Measurements from ENCODE around the gene COL17A1. TPM values are rescaled to one million over a fixed set of nuclear protein-coding genes. Genes with fewer than 3 reads are reported as not detected.

The COL17A1 gene
- total and polyA plus RNA-seq, 9 of the 15 experiments (the other 6 are each of a cell fraction or from before 2014, with no cell fraction given) = not detected

DNA sequence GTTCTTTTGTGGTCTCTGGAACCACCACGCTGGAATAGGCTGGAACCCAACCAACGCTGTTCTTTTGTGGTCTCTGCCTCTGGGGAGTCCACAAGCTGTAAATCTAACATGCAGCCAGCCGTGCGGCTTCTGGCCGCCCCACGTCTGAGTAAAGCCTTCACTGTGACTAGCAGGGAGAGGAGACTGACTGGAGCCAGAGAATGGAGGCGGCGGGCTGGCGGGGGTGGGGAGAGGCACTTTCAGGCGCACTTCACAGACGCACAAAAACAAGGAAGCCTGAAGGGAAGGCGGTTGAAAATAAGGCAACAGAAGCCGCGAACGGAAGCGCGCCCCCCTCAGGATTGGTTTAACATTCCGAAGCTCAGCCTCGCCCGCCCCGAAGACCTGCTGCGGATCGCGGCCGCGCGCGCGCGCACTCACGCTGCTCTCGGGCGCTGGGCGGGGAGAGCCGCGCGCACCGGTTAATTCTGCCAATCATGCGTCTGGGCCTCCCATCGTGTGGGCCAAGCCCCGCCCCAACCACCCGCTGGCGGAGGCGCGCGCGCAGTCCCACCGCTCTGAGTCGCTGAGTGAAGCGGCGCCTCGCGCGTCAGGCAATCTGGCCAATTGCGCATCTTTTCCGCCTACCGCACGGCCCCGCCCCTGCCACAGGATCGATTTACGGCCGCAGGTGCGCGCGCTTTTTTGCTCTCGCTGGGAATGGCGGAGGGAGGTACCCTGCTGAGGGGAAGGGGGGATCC lies 36.0 kb upstream of the COL17A1 start, which contains the start of gene SFR1 (continued):
- no peak for TF ChIP-seq STAT6 (CRISPR knock-in tag; IDR thresholded peaks at IDR 0.05)
- TF ChIP-seq PTRF (tag; IDR thresholded peaks at IDR 0.05) = no peak
- TF ChIP-seq TEAD1 (CRISPR knock-in tag; IDR thresholded peaks at IDR 0.05) = peak; percentile 55 to 97; a peak in 3 of 4 replicates
- peak; percentile 43; the same call in 1 of the 2 replicates for TF ChIP-seq KLF16 (IDR thresholded peaks at IDR 0.05)
- TF ChIP-seq MAX (CRISPR knock-in tag; IDR thresholded peaks at IDR 0.05) = peak; percentile 50; the same call in 1 of the 2 replicates
- TF ChIP-seq, protein P1, sequence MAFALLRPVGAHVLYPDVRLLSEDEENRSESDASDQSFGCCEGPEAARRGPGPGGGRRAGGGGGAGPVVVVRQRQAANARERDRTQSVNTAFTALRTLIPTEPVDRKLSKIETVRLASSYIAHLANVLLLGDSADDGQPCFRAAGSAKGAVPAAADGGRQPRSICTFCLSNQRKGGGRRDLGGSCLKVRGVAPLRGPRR (CRISPR knock-in tag; IDR thresholded peaks at IDR 0.05) = no peak
- TF ChIP-seq RBM25 (IDR thresholded peaks at IDR 0.05; ENCODE audit: low read depth, low read length, severe bottlenecking) = no peak
- TF ChIP-seq TAF1 (IDR thresholded peaks at IDR 0.05; ENCODE audit: control insufficient read depth, extremely low read depth, insufficient read depth, low read length, severe bottlenecking) = peak; percentile 86
- TF ChIP-seq SREBF2 (CRISPR knock-in tag; IDR thresholded peaks at IDR 0.05) = no peak
- TF ChIP-seq ZBTB33 (CRISPR knock-in tag; IDR thresholded peaks at IDR 0.05) = no peak
- TF ChIP-seq ETS1 (conservative IDR thresholded peaks at IDR 0.05; ENCODE audit: control insufficient read depth, low read depth, low read length) = peak; percentile 65
- TF ChIP-seq KDM5B (IDR thresholded peaks at IDR 0.05; ENCODE audit: insufficient replicate concordance, low read depth, low read length) = peak; percentile 72
- TF ChIP-seq POLR3G (IDR thresholded peaks at IDR 0.05; ENCODE audit: extremely low read depth, insufficient read length, insufficient replicate concordance) = no peak
- no peak for TF ChIP-seq ARID2 (IDR thresholded peaks at IDR 0.05)
- no peak for TF ChIP-seq IRF2 (CRISPR knock-in tag; IDR thresholded peaks at IDR 0.05)
- TF ChIP-seq FOXJ2 (tag; IDR thresholded peaks at IDR 0.05) = no peak; the same call in 1 of the 2 replicates
